SK-N-DZ (cell line): ENCODE data around the gene MT3. TPM values are rescaled to one million over a fixed set of nuclear protein-coding genes. Genes with fewer than 3 reads are reported as not detected.

ENCODE experiments used
- DNase-seq: peaks from one replicate; pipeline ENCODE4 v3.0.0-alpha.2; 2015; ENCODE audit warnings: low spot score
- polyA plus RNA-seq, 2 experiments: library from polyadenylated mRNA; depleted of rRNA; stranded (reverse); fragments of >200 nt; gene quantifications; 2 replicates each; pipeline ENCODE4 v1.2.3, GENCODE V29; 2014

MT3 gene
- not detected in 2 replicates for polyA plus RNA-seq (2014; cell fraction: cytosol; rRNA removed)
- not detected in 2 replicates for polyA plus RNA-seq (2014; cell fraction: nucleus; rRNA removed)

DNA sequence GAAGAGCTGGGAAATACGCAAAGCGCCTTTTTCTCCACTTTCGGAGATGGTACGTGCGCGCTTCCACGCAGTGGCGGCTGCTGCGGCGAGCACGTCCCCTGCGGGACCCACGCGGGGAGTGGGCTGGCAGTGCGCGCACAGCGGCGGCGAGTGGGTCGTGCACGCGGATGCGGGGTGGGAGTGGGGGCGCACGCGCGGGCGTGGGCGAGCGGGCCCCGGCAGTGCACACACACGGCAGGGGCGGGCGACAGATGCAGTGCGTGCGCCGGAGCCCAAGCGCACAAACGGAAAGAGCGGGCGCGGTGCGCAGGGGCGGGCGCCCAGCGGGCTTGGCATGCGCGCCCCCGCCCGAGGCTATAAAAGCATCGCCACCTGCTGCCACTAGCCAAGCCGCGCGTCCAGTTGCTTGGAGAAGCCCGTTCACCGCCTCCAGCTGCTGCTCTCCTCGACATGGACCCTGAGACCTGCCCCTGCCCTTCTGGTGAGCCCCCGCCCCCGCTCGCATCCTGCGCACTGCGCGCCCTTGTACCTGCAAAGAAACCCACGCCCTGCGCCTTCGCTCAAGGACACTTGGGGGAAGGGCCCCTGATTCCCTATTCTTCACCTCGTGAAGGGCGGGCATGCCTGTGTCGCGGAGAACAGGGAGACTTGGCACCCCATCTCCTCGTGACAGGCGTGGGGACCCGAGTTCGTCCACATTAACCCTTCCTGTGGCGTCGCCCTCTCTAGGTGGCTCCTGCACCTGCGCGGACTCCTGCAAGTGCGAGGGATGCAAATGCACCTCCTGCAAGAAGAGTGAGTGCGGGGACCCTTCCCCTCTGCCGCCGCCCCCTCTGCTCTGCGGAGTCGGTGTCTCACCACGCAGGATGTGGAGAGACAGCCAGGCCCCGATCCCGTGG, at the start of gene MT3:
Gene MT3 (plus strand): TSS at position 388 of the 899 bp plus-strand sequence. CDS start 63 bp downstream, at position 451.
- no peak for DNase-seq

DNA sequence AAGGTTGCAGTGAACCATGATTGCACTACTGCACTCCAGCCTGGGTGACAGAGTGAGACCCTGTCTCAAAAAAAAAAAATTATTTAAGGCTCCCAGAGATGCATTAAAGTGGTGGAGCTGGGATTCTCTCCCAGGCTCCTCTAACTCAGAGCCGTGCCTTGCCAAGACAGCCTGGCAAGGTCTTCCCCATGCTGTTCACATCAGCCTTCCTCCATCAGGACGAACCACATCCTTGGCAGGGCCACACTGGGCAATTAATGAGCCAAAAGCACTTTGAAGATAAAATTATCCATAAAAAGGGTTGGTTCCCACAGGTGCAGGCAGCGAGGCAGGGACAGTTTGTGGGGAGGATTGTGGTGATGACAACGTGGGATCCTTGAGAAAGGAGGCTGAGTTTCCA, 49.7 kb upstream of the MT3 start:
- DNase-seq: no peak

DNA sequence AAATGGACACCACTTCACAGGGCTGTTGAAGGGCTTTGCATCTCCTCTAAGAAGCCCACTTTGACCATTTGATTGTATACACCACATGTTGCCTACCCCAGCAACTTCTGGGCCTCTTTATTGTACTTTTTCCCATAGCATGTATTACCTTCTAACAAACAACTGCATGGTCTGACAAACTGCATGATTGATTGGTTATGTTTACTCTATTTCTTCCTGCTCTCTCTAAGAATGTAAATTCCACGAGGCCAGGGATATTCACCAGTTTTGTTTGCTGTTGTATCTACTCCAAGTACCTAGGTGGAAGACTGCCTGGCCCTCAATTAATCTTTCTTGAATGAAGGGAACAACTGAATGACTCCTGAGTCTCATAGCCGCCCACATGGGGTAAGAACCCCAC, 47.3 kb upstream of the MT3 start:
- DNase-seq: no peak

DNA sequence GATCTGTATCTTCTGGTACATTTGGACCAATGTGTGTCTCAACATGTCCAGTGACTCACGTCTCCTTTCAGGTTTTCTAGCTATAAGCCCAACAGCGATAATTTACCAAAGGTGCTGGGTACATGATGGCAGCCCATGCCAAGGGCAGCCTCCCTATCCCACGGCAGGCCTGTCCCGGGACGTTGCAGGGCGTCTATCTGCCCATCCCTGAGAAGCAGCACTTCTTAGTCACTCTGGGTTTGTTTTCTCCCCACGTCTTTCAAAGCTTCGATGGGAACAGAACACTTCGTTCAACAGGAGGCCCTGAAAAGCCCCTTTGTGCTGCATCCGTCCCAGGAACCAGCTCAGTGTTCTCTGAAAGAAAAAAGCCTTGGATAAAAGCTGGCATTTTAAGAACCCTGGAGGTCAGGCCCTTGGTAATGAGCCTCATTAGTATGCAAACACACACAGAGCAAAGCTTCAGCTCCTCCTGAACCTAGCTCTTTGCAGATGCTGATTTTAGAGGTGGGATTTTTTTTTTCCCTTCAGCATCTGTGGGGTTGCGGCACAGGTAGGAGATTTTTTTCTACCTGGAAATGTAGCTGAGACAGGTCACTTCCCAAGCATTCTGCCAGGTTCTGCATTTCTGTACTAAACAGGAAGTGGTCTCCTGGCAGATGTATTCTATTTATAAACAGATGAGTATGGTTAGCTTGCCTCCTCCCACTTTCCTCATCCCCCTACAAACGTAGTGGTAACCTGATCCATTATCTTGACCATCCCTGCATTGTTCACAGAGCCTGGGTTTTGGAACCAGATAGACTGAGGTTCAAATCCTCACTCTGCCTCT, 42.0 kb upstream of the MT3 start:
- no peak for DNase-seq

DNA sequence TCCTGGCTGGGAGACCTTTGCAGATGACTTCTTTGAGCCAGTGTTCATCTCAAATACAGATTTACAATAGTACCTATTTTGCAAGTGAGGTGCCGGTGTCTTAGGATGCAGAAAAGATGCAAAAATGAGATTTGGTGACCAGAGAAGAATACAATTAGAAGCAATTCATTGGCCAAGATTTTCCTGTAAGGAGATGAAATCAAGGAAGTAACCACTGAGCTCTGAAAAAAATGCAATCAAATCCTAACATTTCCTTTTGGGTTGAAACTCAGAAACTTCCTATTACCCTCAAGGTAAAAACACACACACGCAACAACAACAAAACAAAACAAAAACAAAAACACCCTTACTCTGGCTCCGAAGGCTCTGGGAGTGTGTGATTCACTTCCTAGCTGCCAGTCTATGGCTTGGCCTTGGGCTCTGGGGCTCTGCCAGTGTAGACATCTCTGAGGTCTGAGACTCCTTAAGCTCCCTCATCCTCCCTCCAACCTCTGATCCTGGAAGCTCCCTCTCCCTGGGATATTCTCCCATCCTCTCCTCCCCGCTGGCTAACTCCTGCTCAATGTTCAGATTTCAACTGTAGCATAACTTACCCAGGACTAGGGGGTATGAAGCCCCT, 41.3 kb upstream of the MT3 start:
- DNase-seq: no peak

DNA sequence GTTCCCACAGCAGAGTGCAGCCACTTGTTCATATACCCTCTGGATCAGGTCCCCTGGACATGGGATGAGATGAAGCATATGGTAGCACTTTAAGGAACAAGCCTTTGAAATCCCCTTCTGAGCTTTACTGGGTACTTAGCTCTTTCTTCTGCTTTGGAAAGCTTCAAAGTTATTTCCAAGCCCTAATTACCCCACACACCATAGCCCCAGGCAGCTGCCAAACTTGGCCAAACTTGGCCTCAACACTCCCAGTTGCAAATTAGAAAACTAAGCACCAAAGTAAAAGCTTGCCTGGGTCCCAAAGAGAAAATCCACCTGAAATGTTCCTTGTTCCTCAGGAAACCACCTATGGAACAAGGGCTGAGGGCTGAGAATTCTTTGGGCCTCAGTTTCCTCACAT, 40.2 kb upstream of the MT3 start:
- no peak for DNase-seq

DNA sequence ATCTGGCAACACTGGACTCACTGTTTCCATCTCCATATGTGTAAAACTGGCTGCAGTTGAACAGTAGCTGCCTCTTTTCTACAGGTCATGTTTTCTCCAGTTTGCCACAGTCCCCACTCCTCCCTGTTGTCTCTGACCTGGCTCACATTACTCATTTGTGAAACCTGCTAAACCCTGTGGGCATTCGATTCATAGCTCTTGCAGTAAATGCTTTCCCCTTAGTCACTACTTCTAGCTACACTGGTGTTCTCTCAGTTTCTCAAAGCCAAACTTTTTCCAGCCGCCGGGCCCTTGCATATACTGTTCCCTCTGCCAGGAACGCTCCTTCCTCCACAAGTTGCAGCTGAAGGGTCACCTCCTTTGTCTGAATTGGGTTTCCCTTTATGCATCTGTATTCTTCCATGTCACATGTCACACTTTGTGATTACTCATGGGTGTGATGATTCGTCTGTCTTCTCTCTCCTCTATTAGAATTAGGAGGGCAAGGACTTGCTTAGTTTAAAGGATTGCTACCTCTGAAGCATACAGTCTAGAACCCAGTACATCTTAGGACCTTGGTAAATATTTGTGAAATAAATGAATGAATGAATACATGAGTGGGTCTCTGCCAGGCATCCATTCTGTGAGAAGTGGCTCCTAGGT, 39.5 kb upstream of the MT3 start:
- no peak for DNase-seq

DNA sequence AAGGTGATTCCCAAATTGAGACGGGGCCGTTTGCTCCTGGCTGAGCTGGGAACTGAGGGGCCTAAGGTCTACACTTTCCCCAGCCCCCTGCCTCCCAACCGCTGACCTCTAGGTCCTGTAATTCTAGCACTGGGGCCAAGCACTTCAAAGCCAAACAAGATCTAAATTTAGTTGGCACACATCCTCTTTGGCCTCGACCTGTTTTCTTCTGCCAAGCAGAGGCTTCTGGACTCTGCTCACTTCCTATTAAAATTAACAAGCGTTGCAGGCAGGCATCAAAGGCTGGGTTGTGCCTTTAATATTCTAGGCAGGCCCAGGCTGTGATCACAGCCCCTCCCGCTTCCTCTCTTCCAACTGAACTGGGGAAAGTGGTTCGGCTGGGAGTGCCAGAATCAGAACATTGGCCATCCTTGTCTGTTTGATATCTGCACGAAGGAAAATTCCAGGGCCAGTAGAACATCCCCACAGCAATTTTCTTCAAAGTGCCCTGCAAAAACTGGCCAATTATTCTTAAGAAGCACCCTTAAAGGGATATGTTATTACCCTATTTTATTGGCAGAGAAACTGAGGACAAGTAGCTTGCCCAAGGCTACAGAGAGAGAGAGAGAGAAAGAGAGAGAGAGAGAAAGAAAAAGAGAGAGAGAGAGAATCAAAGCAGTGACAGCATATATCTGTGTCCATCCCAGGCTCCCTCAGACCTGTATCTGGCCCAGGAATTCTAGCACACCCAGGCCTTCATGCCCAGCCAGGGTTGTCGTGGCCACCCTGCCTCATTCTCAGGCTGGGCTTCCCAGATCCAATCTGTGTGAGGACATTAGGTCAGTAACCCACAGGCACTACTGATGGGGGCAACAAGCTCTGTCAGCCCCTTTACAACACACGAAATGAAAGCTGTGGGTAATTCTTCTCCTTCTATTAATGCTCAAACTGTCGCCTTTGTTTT, 37.3 kb upstream of the MT3 start:
- DNase-seq: no peak

DNA sequence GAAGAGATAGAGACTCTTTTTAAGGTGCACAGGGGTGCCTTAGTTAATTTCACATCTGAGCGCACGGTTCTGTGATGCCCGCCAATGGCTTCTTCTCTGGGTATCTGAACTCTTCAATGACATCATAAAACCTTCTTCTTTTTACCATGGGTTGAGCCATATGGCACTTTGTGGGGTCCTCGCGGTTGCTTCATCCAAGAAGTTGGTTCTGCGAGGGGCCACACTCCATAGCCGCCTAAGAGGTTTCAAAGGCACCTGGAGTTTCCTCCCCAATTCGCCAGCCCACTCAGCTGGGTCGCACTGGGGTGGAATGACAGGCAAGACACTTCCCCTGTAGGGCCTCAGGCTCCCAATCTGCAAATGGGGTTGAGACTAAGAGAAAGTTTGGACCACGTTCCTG, 34.9 kb upstream of the MT3 start:
- no peak for DNase-seq

DNA sequence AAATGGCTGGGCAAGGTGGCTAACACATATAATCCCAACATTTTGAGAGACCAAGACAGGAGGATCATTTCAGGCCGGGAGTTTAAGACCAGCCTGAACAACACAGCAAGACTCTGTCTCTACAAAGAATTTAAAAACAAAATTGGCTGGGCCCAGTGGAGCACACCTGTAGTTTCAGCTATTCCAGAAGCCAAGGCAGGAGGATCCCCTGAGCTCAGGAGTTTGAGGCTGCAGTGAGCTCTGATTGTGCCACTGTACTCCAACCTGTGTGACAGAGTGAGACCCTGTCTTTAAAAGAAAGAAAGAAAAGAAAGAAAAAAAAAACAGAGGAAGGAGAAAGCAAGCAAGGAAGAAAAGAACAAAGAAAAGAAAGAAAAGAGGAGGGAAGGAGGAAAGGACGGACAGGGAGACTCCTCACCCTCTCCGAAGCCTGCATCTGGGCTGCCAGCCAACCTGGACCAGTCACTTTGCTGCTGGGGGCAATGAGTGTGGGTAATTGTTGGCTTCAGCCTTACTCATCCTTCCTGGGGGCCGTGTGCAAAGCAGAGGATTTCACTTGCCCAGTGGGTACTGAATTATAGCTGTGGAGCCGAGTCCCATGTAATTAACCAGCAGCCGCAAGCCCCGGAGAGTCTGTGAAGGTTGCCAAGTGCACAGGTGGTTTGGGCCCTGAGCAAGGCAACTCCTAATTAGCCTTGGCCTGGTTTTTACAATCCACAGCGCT, 31.1 kb upstream of the MT3 start:
- DNase-seq: no peak

DNA sequence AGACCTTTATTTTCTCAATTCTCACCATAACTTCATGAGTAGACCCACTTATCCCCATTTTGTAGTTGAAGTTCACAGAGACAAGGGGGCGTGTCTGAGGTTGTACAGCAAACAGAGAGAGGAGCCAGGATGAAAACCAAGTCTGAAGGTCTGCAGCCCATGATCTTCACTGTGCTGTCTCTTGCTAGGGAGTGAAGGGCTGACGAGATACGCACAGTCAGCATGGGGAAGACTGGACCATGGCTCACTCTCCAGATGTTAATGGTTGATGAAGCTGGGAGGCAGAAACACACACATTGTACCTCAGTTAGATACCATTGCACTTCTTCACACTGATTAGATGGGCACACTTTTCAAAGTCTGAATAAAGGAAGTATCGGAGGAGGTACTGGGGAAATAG, 30.2 kb upstream of the MT3 start:
- DNase-seq: no peak

DNA sequence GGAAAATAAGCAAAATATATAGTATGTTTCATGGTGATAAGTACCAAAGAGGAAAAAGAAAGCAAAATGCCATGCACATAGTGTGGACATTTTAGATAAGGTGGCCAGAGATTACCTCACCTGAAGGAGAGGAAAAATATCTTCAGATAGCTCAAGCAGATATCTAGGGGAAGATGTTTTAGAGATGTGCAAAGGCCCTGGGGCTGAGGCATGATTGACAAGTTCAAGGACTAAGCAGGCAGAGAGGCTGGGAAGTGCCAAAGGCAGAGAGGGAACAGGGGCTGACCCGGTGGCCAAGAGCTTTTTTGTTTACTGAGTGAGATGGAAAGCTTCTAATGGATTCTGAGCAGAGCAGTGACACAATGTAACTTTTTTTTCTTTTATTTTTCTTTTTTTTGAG, 28.9 kb upstream of the MT3 start:
- no peak for DNase-seq

DNA sequence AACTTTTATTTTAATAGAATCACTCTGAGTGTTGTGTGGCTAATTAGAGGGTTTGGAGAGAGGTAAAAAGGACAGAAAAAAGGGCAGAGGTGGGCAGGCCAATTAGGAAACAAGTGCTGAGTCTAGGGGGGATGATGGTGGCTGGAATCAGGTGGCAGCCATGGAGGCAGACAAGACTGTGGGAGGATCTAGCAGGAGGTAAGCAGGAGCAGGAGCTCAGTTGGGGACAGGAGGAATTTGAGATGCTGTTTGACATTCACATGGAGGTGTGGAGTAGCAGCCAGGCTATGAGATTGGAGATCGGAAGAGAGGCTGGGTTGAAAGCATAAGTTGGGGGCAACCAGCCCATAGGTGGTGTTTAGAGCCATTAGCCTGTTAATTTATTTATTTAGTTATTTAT, 28.2 kb upstream of the MT3 start:
- no peak for DNase-seq

DNA sequence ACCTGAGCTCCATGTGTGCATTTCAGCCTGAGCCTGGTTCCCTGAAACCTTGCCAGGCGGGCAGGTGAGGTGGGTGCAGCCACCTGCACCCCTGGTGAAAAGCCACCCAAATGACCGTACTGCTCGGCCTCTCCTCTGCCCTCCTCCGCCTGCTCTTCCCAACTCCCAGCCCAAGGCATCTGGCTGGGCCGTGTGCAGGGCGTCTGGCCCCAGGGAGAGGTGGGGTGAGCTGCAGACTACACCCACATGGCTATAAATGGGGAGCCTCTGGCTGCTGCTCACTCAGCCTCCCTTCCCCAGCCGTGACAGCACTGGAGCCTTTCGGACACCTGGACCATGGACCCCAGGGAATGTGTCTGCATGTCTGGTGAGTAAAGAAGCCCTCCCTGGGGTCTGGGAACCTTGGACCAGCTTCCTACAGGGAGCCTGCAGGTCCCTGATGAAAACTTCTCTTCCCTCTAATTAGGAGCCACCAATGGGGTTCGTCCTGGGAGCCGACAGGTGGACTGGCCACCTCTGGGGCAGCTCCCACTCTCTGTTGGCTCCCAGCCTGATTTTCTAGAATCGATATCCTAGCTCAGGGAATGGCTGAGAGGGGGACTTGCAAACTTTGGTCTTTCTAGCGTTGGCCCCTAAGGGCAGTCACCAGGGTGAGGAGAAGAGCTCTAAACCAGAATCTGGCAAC, 24.4 kb upstream of the MT3 start, which contains the start of gene MT4:
Gene MT4 (plus strand): TSS at position 281 of the 685 bp plus-strand sequence. CDS start 56 bp downstream, at position 337.
- DNase-seq: no peak

DNA sequence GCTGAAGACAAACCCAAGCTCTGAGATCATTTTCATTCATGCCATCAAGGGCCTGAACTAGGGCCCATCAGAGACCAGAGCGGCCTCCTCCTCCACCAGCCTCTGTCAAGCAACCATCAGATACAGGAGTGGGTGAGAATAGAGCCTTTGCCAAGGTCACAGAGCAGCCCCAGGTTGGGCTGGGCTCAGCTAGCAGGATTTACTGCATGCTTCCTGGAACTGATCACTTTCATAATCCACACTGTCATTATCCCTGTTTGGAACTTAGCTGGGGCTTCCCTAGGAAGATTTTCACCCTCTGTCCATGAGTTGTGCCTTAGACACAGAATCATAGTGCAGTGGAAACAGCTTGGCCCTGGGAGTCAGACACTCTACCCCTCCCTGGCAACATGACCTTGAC, 19.4 kb upstream of the MT3 start:
- no peak for DNase-seq

DNA sequence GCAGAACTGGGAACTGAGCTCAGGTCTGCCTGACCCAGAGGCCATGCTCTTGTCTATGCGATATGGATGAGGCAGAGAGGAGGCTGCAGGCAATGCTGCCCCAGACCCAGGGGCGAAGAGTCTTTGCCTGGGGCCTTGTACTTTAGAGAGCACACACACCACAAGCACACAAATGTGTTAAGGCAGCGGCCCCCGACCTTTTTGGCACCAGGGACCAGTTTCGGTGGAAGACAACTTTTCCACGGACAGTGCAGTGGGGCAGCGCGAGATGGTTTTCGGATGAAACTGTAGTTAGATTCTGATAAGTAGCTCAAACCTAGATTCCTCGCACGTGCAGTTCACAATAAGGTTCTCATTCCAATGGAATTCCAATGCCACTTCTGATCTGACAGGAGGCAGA, 17.8 kb upstream of the MT3 start:
- no peak for DNase-seq

DNA sequence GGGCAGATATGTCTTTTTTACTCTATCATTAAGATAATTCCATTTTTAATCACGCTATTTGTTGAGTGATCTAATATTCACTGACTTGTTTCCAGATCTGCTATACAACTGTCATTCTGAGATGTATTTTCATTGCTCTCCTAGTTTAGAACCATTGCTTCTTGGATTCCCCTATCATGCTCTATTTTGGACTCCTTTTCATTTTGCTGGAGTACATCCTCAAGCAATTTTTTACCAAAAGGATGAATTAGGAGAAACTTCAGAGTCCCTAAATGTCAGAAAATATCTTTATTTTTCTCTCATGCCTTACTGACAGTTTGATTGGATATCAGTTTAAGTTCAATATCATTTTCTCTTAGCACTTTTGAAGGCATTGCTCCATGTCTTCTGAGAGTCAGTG, 14.7 kb upstream of the MT3 start:
- no peak for DNase-seq

DNA sequence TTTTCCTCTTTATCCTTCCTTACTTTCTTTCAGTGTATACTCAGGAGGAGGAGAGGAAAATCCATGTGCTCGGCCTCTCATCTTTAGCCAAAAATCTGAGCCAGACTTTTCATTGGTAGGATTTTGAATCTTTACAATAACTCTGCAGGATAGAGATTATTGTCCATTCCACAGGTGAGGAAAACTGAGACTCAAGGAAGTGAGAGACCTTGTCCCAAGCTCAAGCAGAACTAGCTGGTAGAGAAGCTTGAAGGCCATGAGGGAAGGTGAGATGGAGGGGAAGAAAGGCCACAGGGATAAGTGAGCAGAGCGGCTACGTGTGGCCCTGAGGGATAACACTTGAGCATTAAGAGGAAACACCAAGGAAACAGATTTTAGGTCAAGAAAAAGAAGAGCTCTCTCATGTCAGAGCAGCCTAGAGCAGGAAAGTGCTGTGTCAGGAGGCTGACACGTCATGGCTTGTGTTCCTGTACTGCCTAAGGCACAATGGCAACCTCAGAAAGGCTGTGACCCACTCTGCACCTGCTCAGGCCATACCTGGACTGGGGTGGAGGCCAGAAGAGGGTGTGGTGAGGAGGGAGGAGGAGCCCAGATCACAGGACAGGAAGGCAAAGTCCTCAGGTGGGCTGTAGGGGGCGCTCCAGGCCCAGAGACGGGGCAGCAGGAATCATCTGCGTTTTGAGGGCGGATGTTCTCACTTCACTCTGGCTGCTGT, 12.6 kb upstream of the MT3 start:
- DNase-seq: no peak

DNA sequence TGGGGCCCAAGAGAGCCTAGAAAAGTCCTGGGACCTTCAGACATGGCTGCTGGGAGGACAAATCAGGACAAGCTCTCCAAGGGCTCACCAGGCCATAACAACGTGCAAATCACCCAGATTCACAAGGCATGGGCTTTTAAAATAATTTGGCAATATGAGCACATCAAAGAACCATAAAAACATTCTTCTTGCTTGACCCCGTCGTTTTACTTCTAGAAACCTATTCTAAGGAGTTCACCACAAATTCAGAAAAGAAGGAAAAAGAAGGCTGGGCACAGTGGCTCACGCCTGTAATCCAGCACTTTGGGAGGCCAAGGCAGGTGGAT, 12.1 kb upstream of the MT3 start:
- no peak for DNase-seq
